AG04450 (cell line): ENCODE data around the gene ZSCAN25. TPM values are rescaled to one million over a fixed set of nuclear protein-coding genes. Genes with fewer than 3 reads are reported as not detected.
"Not testable (repeated sequence)": the region's sequence is repeated elsewhere in the genome, so short reads cannot be mapped to it uniquely, and the experiment has no call there.

Source experiments
- CTCF ChIA-PET: fragments of 300-600, 350-600 bp; formaldehyde crosslinking; extraction: SDS; loops from one replicate; lab custom pipeline; 2022; ENCODE audit warnings: antibody characterized with exemption, inconsistent platforms; lab: Charles Lee
- POLR2A ChIA-PET: fragments of 350-600 bp; formaldehyde crosslinking; extraction: SDS; loops from one replicate; lab custom pipeline; 2021; ENCODE audit warnings: antibody characterized with exemption, inconsistent platforms; lab: Yijun Ruan, JAX
- DNase-seq: peaks from one replicate; pipeline ENCODE4 v3.0.0-alpha.2; 2011; ENCODE audit warnings: low read depth, low spot score
- H3K27ac ChIP-seq: one replicate; pipeline ENCODE4 v1.5.1; 2012; ENCODE audit warnings: low read depth, low read length, control low read depth
- H3K27me3 ChIP-seq: one replicate; pipeline ENCODE4 v1.6.0; 2012; ENCODE audit warnings: low read length; ENCODE audit not compliant: control insufficient read depth, insufficient read depth
- H3K4me3 ChIP-seq: 2 replicates; pipeline ENCODE4 v1.5.1; 2011; ENCODE audit warnings: mild to moderate bottlenecking, low read depth, low read length, control low read depth
- H3K9me3 ChIP-seq: 2 replicates; pipeline ENCODE4 v1.5.1; 2012; ENCODE audit warnings: low read length; ENCODE audit not compliant: control insufficient read depth, insufficient read depth
- CTCF ChIP-seq: IDR thresholded peaks from 2 replicates; pipeline ENCODE4 v1.5.1; 2011; ENCODE audit warnings: low read depth, low read length, control low read depth, inconsistent platforms
- polyA plus RNA-seq: library from polyadenylated mRNA; depleted of rRNA; stranded (reverse); fragments of >200 nt; gene quantifications from 2 replicates; pipeline ENCODE4 v1.2.3, GENCODE V29; 2011

Gene ZSCAN25
- polyA plus RNA-seq, 1 experiment, result 6.4 TPM

GRCh38 chr7:99631295-99632109, 14.8 kb downstream of the ZSCAN25 start:
- no peaks in the 10 kb centered on the region for H3K9me3 ChIP-seq
- no peak overlapping the region for H3K27ac ChIP-seq
- POLR2A ChIA-PET, result no interaction called here
- CTCF ChIA-PET, result no interaction called here
- no peak overlapping the region for H3K4me3 ChIP-seq
- no peak for DNase-seq
- no peaks in the 10 kb centered on the region for H3K27me3 ChIP-seq
- TF ChIP-seq CTCF, result no peak

GRCh38 chr7:99637414-99637813, 20.7 kb downstream of the ZSCAN25 start:
- H3K27me3 ChIP-seq, H3K9me3 ChIP-seq, DNase-seq, H3K27ac ChIP-seq, CTCF ChIA-PET, POLR2A ChIA-PET, H3K4me3 ChIP-seq: not testable (repeated sequence)

DNA sequence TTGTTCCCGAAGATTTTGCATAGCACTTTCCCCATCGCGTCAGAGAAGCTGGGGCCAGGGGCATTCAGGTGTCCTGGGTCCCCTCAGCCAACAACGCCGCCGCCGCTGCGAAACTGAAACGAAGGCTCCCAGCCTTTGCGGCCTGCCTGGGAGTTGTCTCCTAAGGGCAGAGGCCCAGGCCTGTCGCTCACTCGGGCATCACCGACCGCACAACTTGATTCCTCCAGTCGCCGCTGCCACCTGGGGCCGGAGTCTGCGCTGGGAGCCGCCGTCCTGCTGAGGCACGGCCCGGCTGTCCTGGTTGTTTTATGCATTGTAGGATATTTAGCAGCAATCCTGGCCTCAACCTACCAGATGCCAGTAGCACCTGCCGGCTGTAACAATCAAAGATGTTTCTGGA, 22.0 kb downstream of the ZSCAN25 start:
- no peak for TF ChIP-seq CTCF
- no peak for DNase-seq
- ChIA-PET POLR2A (no interaction called here), CTCF (no interaction called here)
- Histone ChIP-seq H3K4me3 (no peak overlapping the region), H3K27ac (no peak overlapping the region), H3K9me3 (no peaks in the 10 kb centered on the region; the same call in 1 of the 2 replicates), H3K27me3 (no peaks in the 10 kb centered on the region)

DNA sequence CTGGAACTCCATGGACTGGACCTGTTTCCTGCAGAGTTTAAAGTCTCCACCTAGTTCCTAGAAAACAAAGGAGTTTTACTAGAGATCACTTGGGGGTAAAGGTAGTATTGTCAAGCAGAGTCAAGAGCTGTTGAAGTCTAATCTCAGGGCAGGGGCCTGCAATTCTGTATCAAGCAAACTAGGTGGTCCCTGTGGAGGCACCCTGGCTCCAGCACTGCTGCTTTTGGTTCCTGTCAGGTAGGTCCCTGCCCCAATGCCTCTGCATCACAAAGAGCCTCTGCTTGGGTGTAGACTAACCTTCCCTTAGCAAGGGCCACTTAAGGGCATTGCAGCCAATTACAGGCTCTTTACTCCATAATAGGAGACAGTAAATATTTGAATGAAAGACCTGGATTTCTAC, 22.5 kb downstream of the ZSCAN25 start:
- ChIA-PET POLR2A (no interaction called here), CTCF (no interaction called here)
- Histone ChIP-seq H3K4me3 (no peak overlapping the region), H3K9me3 (no peaks in the 10 kb centered on the region; the same call in 1 of the 2 replicates), H3K27me3 (no peaks in the 10 kb centered on the region), H3K27ac (no peak overlapping the region)
- TF ChIP-seq CTCF, result no peak
- DNase-seq, result no peak

GRCh38 chr7:99642027-99642426, 25.3 kb downstream of the ZSCAN25 start:
- H3K4me3 ChIP-seq, result no peak overlapping the region
- CTCF ChIA-PET, result no interaction called here
- no peaks in the 10 kb centered on the region for H3K27me3 ChIP-seq
- POLR2A ChIA-PET, result no interaction called here
- H3K27ac ChIP-seq, result no peak overlapping the region
- DNase-seq, result no peak
- TF ChIP-seq CTCF, result no peak
- no peaks in the 10 kb centered on the region; the same call in 1 of the 2 replicates for H3K9me3 ChIP-seq
